Endothelial cell of umbilical vein (primary cell): ENCODE measurements around the gene C6orf89.

Source experiments
- CTCF ChIP-seq, 2 donors: IDR thresholded peaks; 1 replicate in 1 of 2; 2 replicates in 1 of 2; pipeline ENCODE4 v1.5.1; 2011; ENCODE audit warnings: low read length in 2 of 2, mild to moderate bottlenecking in 2 of 2, moderate library complexity in 2 of 2, control low read depth in 1 of 2, inconsistent platforms in 1 of 2, low read depth in 1 of 2; ENCODE audit not compliant: insufficient read depth in 1 of 2; ENCODE audit errors: extremely low read depth in 1 of 2
- POLR2A ChIP-seq: IDR thresholded peaks from 2 replicates; pipeline ENCODE4 v1.6.1; 2012; ENCODE audit warnings: low read depth, mild to moderate bottlenecking, control low read depth, low read length

- TF ChIP-seq CTCF (IDR thresholded peaks at IDR 0.05; ENCODE audit: extremely low read depth in 1 of 2, insufficient read depth in 1 of 2, low read depth in 1 of 2, low read length in 2 of 2) (no peak), POLR2A (no peak)
Observed at GRCh38 chr6:36964349-36964748, 78.6 kb downstream of the C6orf89 start.
